ENCODE measurements around the gene ABCG2. TPM values are rescaled to one million over a fixed set of nuclear protein-coding genes. Genes with fewer than 3 reads are reported as not detected.

ABCG2 gene
- total RNA-seq, 1 experiment from 2014 or later, result 23.7 TPM

GRCh38 chr4:88166608-88167007, 8.2 kb upstream of the ABCG2 start:
- Mint-ChIP-seq H3K4me3 (ENCODE audit: unreplicated experiment) (no peak overlapping the region), H3K4me1 (ENCODE audit: low read depth, unreplicated experiment) (peaks cover 9% of the 10 kb centered on the region), H3K27ac (ENCODE audit: unreplicated experiment) (no peak overlapping the region), H3K27me3 (ENCODE audit: insufficient read depth, unreplicated experiment) (no peaks in the 10 kb centered on the region), H3K9me3 (ENCODE audit: unreplicated experiment) (no peaks in the 10 kb centered on the region), H3K36me3 (ENCODE audit: insufficient read depth, unreplicated experiment) (no peaks in the 10 kb centered on the region)
- Histone ChIP-seq H3K4me3 (ENCODE audit: low read depth, low read length) (no peak overlapping the region), H3K9me3 (no peaks in the 10 kb centered on the region), H3K4me1 (peaks cover 15% of the 10 kb centered on the region), H3K36me3 (ENCODE audit: control insufficient read depth, insufficient read depth, low read length) (no peaks in the 10 kb centered on the region), H3K27me3 (replicated peaks; ENCODE audit: control insufficient read depth, insufficient read depth, low read length) (no peaks in the 10 kb centered on the region)
- no peak for DNase-seq
- no TSS peak for BruUV-seq (replicated peaks)
- TF ChIP-seq CTCF (IDR thresholded peaks at IDR 0.05; ENCODE audit: insufficient read depth in 1 of 2, low read depth in 1 of 2, low read length in 1 of 2, severe bottlenecking in 1 of 2, unreplicated experiment in 1 of 2), result no peak
- intact Hi-C loops (cut with micrococcal nuclease; ENCODE audit: unreplicated experiment), result no loop called here
- CTCF ChIA-PET, result no interaction called here
- POLR2A ChIA-PET, result no interaction called here

GRCh38 chr4:88163336-88163735, 4.9 kb upstream of the ABCG2 start:
- H3K27me3 Mint-ChIP-seq (ENCODE audit: insufficient read depth, unreplicated experiment), result no peaks in the 10 kb centered on the region
- H3K4me1 Mint-ChIP-seq (ENCODE audit: low read depth, unreplicated experiment), result peaks cover 9% of the 10 kb centered on the region
- Histone ChIP-seq H3K27me3 (replicated peaks; ENCODE audit: control insufficient read depth, insufficient read depth, low read length) (no peaks in the 10 kb centered on the region), H3K36me3 (ENCODE audit: control insufficient read depth, insufficient read depth, low read length) (no peaks in the 10 kb centered on the region), H3K4me3 (ENCODE audit: low read depth, low read length) (no peak overlapping the region), H3K9me3 (no peaks in the 10 kb centered on the region), H3K4me1 (peaks cover 20% of the 10 kb centered on the region)
- intact Hi-C loops (cut with micrococcal nuclease; ENCODE audit: unreplicated experiment), result no loop called here
- TF ChIP-seq CTCF (IDR thresholded peaks at IDR 0.05; ENCODE audit: insufficient read depth in 1 of 2, low read depth in 1 of 2, low read length in 1 of 2, severe bottlenecking in 1 of 2, unreplicated experiment in 1 of 2), result no peak
- BruUV-seq (replicated peaks), result no TSS peak
- no peak for DNase-seq
- H3K9me3 Mint-ChIP-seq (ENCODE audit: unreplicated experiment), result no peaks in the 10 kb centered on the region
- ChIA-PET CTCF (interaction anchor here (0.6 kb wide), 1 partner anchor 56 kb away, joined by 3 read pairs; no protein-coding TSS in a partner anchor), POLR2A (no interaction called here)
- H3K4me3 Mint-ChIP-seq (ENCODE audit: unreplicated experiment), result no peak overlapping the region
- H3K36me3 Mint-ChIP-seq (ENCODE audit: insufficient read depth, unreplicated experiment), result no peaks in the 10 kb centered on the region
- peak overlapping the region; percentile 66 for H3K27ac Mint-ChIP-seq (ENCODE audit: unreplicated experiment)

- Histone ChIP-seq H3K36me3 (ENCODE audit: control insufficient read depth, insufficient read depth, low read length) (no peaks in the 10 kb centered on the region), H3K9me3 (no peaks in the 10 kb centered on the region), H3K4me1 (peaks cover 20% of the 10 kb centered on the region), H3K27me3 (replicated peaks; ENCODE audit: control insufficient read depth, insufficient read depth, low read length) (no peaks in the 10 kb centered on the region), H3K4me3 (ENCODE audit: low read depth, low read length) (no peak overlapping the region)
- no peaks in the 10 kb centered on the region for H3K27me3 Mint-ChIP-seq (ENCODE audit: insufficient read depth, unreplicated experiment)
- H3K4me1 Mint-ChIP-seq (ENCODE audit: low read depth, unreplicated experiment), result peaks cover 9% of the 10 kb centered on the region
- BruUV-seq (replicated peaks), result no TSS peak
- peak; percentile 43 to 53 for DNase-seq
- H3K9me3 Mint-ChIP-seq (ENCODE audit: unreplicated experiment), result no peaks in the 10 kb centered on the region
- no peak for TF ChIP-seq CTCF (IDR thresholded peaks at IDR 0.05; ENCODE audit: insufficient read depth in 1 of 2, low read depth in 1 of 2, low read length in 1 of 2, severe bottlenecking in 1 of 2, unreplicated experiment in 1 of 2)
- H3K36me3 Mint-ChIP-seq (ENCODE audit: insufficient read depth, unreplicated experiment), result no peaks in the 10 kb centered on the region
- ChIA-PET CTCF (interaction anchor here (0.6 kb wide), 1 partner anchor 56 kb away, joined by 3 read pairs; no protein-coding TSS in a partner anchor), POLR2A (no interaction called here)
- H3K4me3 Mint-ChIP-seq (ENCODE audit: unreplicated experiment), result no peak overlapping the region
- H3K27ac Mint-ChIP-seq (ENCODE audit: unreplicated experiment), result no peak overlapping the region
- intact Hi-C loops (cut with micrococcal nuclease; ENCODE audit: unreplicated experiment), result no loop called here
These were observed 4.2 kb upstream of the ABCG2 start for GRCh38 chr4:88162626-88163025.
